H9 (cell line): ENCODE data around the gene ARHGEF10L. TPM values are rescaled to one million over a fixed set of nuclear protein-coding genes. Genes with fewer than 3 reads are reported as not detected.

Experiments
- DNase-seq: peaks from one replicate; pipeline ENCODE4 v3.0.0-alpha.2; 2017
- H2AFZ ChIP-seq: one replicate; pipeline ENCODE4 v1.6.1; 2013; ENCODE audit warnings: mild to moderate bottlenecking, low read length, control low read depth, moderate library complexity
- H2AK5ac ChIP-seq: 2 replicates; pipeline ENCODE4 v1.6.1; 2013; ENCODE audit warnings: low read length, control low read depth, mixed read lengths; ENCODE audit not compliant: insufficient read length
- H2BK120ac ChIP-seq: one replicate; pipeline ENCODE4 v1.6.1; 2013; ENCODE audit warnings: low read depth, mild to moderate bottlenecking, low read length, control low read depth, inconsistent platforms; ENCODE audit not compliant: poor library complexity, severe bottlenecking
- H2BK12ac ChIP-seq: 2 replicates; pipeline ENCODE4 v1.6.1; 2013; ENCODE audit warnings: low read length, control low read depth, mixed read lengths, low read depth; ENCODE audit not compliant: insufficient read length
- H2BK15ac ChIP-seq: 2 replicates; pipeline ENCODE4 v1.6.1; 2013; ENCODE audit warnings: low read depth, low read length, control low read depth
- H2BK20ac ChIP-seq: one replicate; pipeline ENCODE4 v1.6.1; 2013; ENCODE audit warnings: low read depth, mild to moderate bottlenecking, low read length, control low read depth, inconsistent platforms; ENCODE audit not compliant: poor library complexity, severe bottlenecking
- H2BK5ac ChIP-seq: 2 replicates; pipeline ENCODE4 v1.6.1; 2013; ENCODE audit warnings: low read length, control low read depth, mixed read lengths; ENCODE audit not compliant: insufficient read length
- H3K14ac ChIP-seq: 2 replicates; pipeline ENCODE4 v1.6.1; 2013; ENCODE audit warnings: low read length, control low read depth; ENCODE audit not compliant: insufficient read depth
- H3K18ac ChIP-seq: 2 replicates; pipeline ENCODE4 v1.6.1; 2013; ENCODE audit warnings: low read depth, mild to moderate bottlenecking, mixed read lengths, low read length, control low read depth; ENCODE audit not compliant: insufficient read length
- H3K23ac ChIP-seq: 2 replicates; pipeline ENCODE4 v1.6.1; 2013; ENCODE audit warnings: low read length, control low read depth, mixed read lengths, low read depth; ENCODE audit not compliant: insufficient read length
- H3K23me2 ChIP-seq: 2 replicates; pipeline ENCODE4 v1.6.1; 2013; ENCODE audit warnings: low read depth, mild to moderate bottlenecking, mixed read lengths, low read length, control low read depth; ENCODE audit not compliant: insufficient read length, poor library complexity, severe bottlenecking
- H3K27ac ChIP-seq: 2 replicates; pipeline ENCODE4 v1.5.1; 2013; ENCODE audit warnings: low read length, control low read depth, mixed read lengths, low read depth; ENCODE audit not compliant: insufficient read length
- H3K27me3 ChIP-seq: 2 replicates; pipeline ENCODE4 v1.6.1; 2013; ENCODE audit warnings: low read length, control low read depth, inconsistent platforms; ENCODE audit not compliant: insufficient read depth
- H3K4ac ChIP-seq: 2 replicates; pipeline ENCODE4 v1.6.1; 2013; ENCODE audit warnings: low read depth, mild to moderate bottlenecking, control low read depth, inconsistent platforms, low read length, moderate library complexity
- H3K4me1 ChIP-seq: 2 replicates; pipeline ENCODE4 v1.6.1; 2013; ENCODE audit warnings: low read length, control low read depth, inconsistent platforms; ENCODE audit not compliant: insufficient read depth
- H3K4me2 ChIP-seq: 2 replicates; pipeline ENCODE4 v1.6.1; 2013; ENCODE audit warnings: low read length, control low read depth, mixed read lengths; ENCODE audit not compliant: insufficient read length, insufficient read depth
- H3K56ac ChIP-seq: 2 replicates; pipeline ENCODE4 v1.6.1; 2013; ENCODE audit warnings: low read depth, mild to moderate bottlenecking, mixed read lengths, low read length, control low read depth; ENCODE audit not compliant: insufficient read length
- H3K79me1 ChIP-seq: 2 replicates; pipeline ENCODE4 v1.6.1; 2013; ENCODE audit warnings: low read depth, mild to moderate bottlenecking, moderate library complexity, low read length, control low read depth, inconsistent platforms; ENCODE audit not compliant: insufficient read depth, poor library complexity, severe bottlenecking
- H3K79me2 ChIP-seq: 2 replicates; pipeline ENCODE4 v1.6.1; 2013; ENCODE audit warnings: low read length, control low read depth, inconsistent platforms; ENCODE audit not compliant: insufficient read depth
- H3K9ac ChIP-seq: 2 replicates; pipeline ENCODE4 v1.6.1; 2013; ENCODE audit warnings: low read length, control low read depth, mixed read lengths; ENCODE audit not compliant: insufficient read length; ENCODE audit errors: extremely low read depth
- H3K9me3 ChIP-seq: one replicate; pipeline ENCODE4 v1.6.1; 2013; ENCODE audit warnings: low read depth, low read length, inconsistent platforms; ENCODE audit not compliant: control insufficient read depth
- H3T11ph ChIP-seq: one replicate; pipeline ENCODE4 v1.6.1; 2013; ENCODE audit warnings: mild to moderate bottlenecking, low read length, control low read depth, inconsistent platforms
- H4K20me1 ChIP-seq: one replicate; pipeline ENCODE4 v1.6.1; 2013; ENCODE audit not compliant: control insufficient read depth, insufficient read length, insufficient read depth
- H4K5ac ChIP-seq: 2 replicates; pipeline ENCODE4 v1.6.1; 2013; ENCODE audit warnings: low read depth, mild to moderate bottlenecking, mixed read lengths, low read length, control low read depth; ENCODE audit not compliant: insufficient read length
- H4K8ac ChIP-seq: replicated peaks from 2 replicates; pipeline ENCODE4 v1.6.1; 2013; ENCODE audit warnings: low read length, control low read depth, mixed read lengths, low read depth; ENCODE audit not compliant: insufficient read length
- H4K91ac ChIP-seq: 2 replicates; pipeline ENCODE4 v1.6.1; 2013; ENCODE audit warnings: low read depth, mild to moderate bottlenecking, moderate library complexity, mixed read lengths, low read length, control low read depth; ENCODE audit not compliant: insufficient read length
- H3K27ac Mint-ChIP-seq, 3 experiments: 2 replicates in 2 of 3; 3 replicates in 1 of 3; pipeline ENCODE4 v1.8.0; 2020 to 2021; ENCODE audit warnings: mixed read lengths in 3 of 3, mild to moderate bottlenecking in 1 of 3, moderate library complexity in 1 of 3
- H3K27me3 Mint-ChIP-seq: 2 replicates; pipeline ENCODE4 v1.8.0; 2021; ENCODE audit warnings: low read depth, mild to moderate bottlenecking, moderate library complexity, mixed read lengths
- H3K36me3 Mint-ChIP-seq, 3 experiments: 2 replicates in 2 of 3; 3 replicates in 1 of 3; pipeline ENCODE4 v1.8.0; 2020 to 2021; ENCODE audit warnings: low read depth in 3 of 3, mixed read lengths in 3 of 3; ENCODE audit not compliant: insufficient read depth in 1 of 3
- H3K4me1 Mint-ChIP-seq, 2 experiments: 2 replicates each; pipeline ENCODE4 v1.8.0; 2020; ENCODE audit warnings: mixed read lengths in 2 of 2
- H3K4me3 Mint-ChIP-seq, 2 experiments: 2 replicates in 1 of 2; 3 replicates in 1 of 2; pipeline ENCODE4 v1.8.0; 2020 to 2021; ENCODE audit warnings: mild to moderate bottlenecking in 2 of 2, mixed read lengths in 2 of 2, moderate library complexity in 1 of 2
- H3K9me3 Mint-ChIP-seq, 2 experiments: 2 replicates in 1 of 2; 3 replicates in 1 of 2; pipeline ENCODE4 v1.8.0; 2020; ENCODE audit warnings: mild to moderate bottlenecking in 2 of 2, mixed read lengths in 2 of 2, moderate library complexity in 1 of 2
- WGBS: extraction: QIAGEN DNeasy Blood & Tissue Kit; methylation state at CpG from one replicate; pipeline ENCODE4 v1.1.7; 2013; ENCODE audit warnings: missing lambda C conversion rate, low lambda C conversion rate, mixed read lengths; ENCODE audit not compliant: insufficient read length; ENCODE audit errors: extremely low coverage; 5-methylcytosine and 5-hydroxymethylcytosine counted together
- total RNA-seq: library from RNA; stranded (reverse); gene quantifications from 2 replicates; pipeline ENCODE4 v1.2.1, GENCODE V29; 2021
- TF ChIP-seq, protein P1 (sequence below): fragments of 200-600 bp; sonication (generic); conservative IDR thresholded peaks from 3 replicates; pipeline ENCODE4 v1.8.0; 2021; ENCODE audit warnings: antibody characterized with exemption, mild to moderate bottlenecking

ARHGEF10L gene
- total RNA-seq, 1 experiment from 2014 or later = 20.2 TPM

DNA sequence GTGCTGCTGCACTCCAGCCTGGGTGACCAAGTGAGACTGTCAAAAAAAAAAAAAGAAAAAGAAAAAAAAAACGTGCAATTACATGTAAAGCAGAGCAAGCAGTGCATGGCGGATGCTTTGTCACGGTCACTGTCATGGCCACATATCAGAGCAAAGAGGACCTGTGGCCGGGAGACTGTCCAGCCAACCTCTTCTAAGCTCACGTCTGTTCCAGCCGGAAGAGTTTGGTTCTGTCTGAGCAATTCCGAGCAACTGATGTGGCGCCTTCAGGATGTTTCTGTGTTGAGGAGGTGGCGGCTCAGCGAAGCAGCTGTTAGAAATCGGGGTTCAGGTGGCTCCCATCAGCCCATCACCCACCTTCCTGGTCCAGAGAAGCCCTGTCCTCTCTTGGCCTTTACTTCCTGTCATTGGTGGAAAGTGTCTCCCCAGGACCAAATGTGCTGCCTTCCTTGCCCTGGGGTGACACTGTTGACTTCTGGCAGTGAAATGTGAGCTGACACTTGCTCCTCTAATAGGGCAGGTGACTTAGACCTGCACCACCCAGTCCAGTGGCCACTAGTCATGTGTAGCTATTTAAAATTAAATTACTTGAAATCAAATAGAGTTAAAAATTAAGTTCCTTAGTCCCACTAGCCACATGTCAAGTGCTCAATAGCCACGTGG lies 59.9 kb downstream of the ARHGEF10L start:
- Histone ChIP-seq H3K14ac (no peak overlapping the region), H4K5ac (no peak overlapping the region), H3K23ac (no peak overlapping the region), H3K27me3 (no peaks in the 10 kb centered on the region), H3K56ac (no peak overlapping the region), H3K4ac (no peak overlapping the region), H4K20me1 (no peaks in the 10 kb centered on the region), H3T11ph (no peak overlapping the region), H4K8ac (no peak overlapping the region), H2BK120ac (no peak overlapping the region), H3K4me2 (no peak overlapping the region), H3K79me2 (no peaks in the 10 kb centered on the region), H3K27ac (no peak overlapping the region), H2AK5ac (no peak overlapping the region), H2BK5ac (no peak overlapping the region), H3K9ac (no peak overlapping the region), H3K4me1 (no peaks in the 10 kb centered on the region; the same call in 1 of the 2 replicates), H2BK15ac (no peak overlapping the region), H3K9me3 (no peaks in the 10 kb centered on the region), H3K18ac (no peak overlapping the region), H4K91ac (no peak overlapping the region), H2AFZ (no peak overlapping the region), H2BK12ac (no peak overlapping the region), H3K23me2 (no peaks in the 10 kb centered on the region), H3K79me1 (no peaks in the 10 kb centered on the region), H2BK20ac (no peak overlapping the region)
- H3K4me1 Mint-ChIP-seq = peaks cover 11 to 19% of the 10 kb centered on the region in 2 experiments
- TF ChIP-seq, protein P1, sequence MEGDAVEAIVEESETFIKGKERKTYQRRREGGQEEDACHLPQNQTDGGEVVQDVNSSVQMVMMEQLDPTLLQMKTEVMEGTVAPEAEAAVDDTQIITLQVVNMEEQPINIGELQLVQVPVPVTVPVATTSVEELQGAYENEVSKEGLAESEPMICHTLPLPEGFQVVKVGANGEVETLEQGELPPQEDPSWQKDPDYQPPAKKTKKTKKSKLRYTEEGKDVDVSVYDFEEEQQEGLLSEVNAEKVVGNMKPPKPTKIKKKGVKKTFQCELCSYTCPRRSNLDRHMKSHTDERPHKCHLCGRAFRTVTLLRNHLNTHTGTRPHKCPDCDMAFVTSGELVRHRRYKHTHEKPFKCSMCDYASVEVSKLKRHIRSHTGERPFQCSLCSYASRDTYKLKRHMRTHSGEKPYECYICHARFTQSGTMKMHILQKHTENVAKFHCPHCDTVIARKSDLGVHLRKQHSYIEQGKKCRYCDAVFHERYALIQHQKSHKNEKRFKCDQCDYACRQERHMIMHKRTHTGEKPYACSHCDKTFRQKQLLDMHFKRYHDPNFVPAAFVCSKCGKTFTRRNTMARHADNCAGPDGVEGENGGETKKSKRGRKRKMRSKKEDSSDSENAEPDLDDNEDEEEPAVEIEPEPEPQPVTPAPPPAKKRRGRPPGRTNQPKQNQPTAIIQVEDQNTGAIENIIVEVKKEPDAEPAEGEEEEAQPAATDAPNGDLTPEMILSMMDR = no peak
- no peak overlapping the region for H3K4me3 Mint-ChIP-seq
- H3K27ac Mint-ChIP-seq = peak overlapping the region in 2 of 3 experiments; percentile 12 to 91; a peak in 2 of 7 replicates
- H3K9me3 Mint-ChIP-seq = no peaks in the 10 kb centered on the region
- no peaks in the 10 kb centered on the region for H3K27me3 Mint-ChIP-seq
- DNase-seq = no peak
- H3K36me3 Mint-ChIP-seq = peaks cover 3 to 16% (median 3%) of the 10 kb centered on the region in 3 experiments; a peak in 6 of 7 replicates
- no CpG with 5 or more reads among the region's 12 CpGs for WGBS
